GM12878 (cell line): ENCODE data around the gene KNTC1. TPM values are rescaled to one million over a fixed set of nuclear protein-coding genes. Genes with fewer than 3 reads are reported as not detected.
A peak's percentile ranks its signal among the peaks of the same experiment; 100 is the strongest.
"Not testable (repeated sequence)": the region's sequence is repeated elsewhere in the genome, so short reads cannot be mapped to it uniquely, and the experiment has no call there.

ENCODE experiments used
- ATAC-seq: fragments of 200-7000 bp; cut with Tn5 transposase; 3 replicates; pipeline ENCODE4 v1.9.1; 2020; ENCODE audit warnings: mild to moderate bottlenecking, moderate library complexity
- BruUV-seq: library from RNA; stranded (reverse); fragments of 400-500 nt; replicated peaks from 2 replicates; lab custom pipeline; 2021; lab: Mats Ljungman, UMichigan
- CTCF ChIA-PET: fragments of 300-600 bp; sonication (Branson Sonifier 250); formaldehyde crosslinking; extraction: SDS; loops from one replicate; lab custom pipeline; 2021; ENCODE audit warnings: inconsistent platforms; lab: Yijun Ruan, JAX
- POLR2A ChIA-PET: fragments of 350-600 bp; formaldehyde crosslinking; extraction: SDS; loops from one replicate; lab custom pipeline; 2021; ENCODE audit warnings: inconsistent platforms; lab: Charles Lee
- RAD21 ChIA-PET: fragments of 300-600 bp; sonication (Branson Sonifier 250); formaldehyde crosslinking; loops from one replicate; lab custom pipeline; 2023; ENCODE audit warnings: antibody characterized with exemption; ENCODE audit not compliant: unreplicated experiment; lab: Charles Lee
- SMC1A ChIA-PET: fragments of 300-600 bp; sonication (Branson Sonifier 250); formaldehyde crosslinking; loops from one replicate; lab custom pipeline; 2023; ENCODE audit not compliant: unreplicated experiment, uncharacterized antibody; lab: Charles Lee
- DNase-seq: peaks from one replicate; pipeline ENCODE4 v3.0.0-alpha.2; 2011; ENCODE audit warnings: low read depth, low spot score
- FAIRE-seq: peaks from 3 replicates; lab custom pipeline; 2011; peaks lifted over from hg19 to GRCh38; lab: Jason Lieb, UNC
- H2AFZ ChIP-seq: 2 replicates; pipeline ENCODE4 v1.6.0; 2011; ENCODE audit warnings: low read depth, low read length, control low read depth; ENCODE audit not compliant: control insufficient read depth
- H3K27ac ChIP-seq: 2 replicates; pipeline ENCODE4 v1.5.1; 2011; ENCODE audit warnings: control low read depth; ENCODE audit not compliant: control insufficient read depth, insufficient read depth
- H3K27me3 ChIP-seq, 2 experiments: replicated peaks in 1 of 2; 2 replicates each; pipeline versions ENCODE4 v1.6.0 to v1.6.1; 2011; ENCODE audit warnings: low read length in 1 of 2; ENCODE audit not compliant: control insufficient read depth in 2 of 2, insufficient read depth in 2 of 2
- H3K36me3 ChIP-seq, 2 experiments: 2 replicates each; pipeline ENCODE4 v1.5.1; 2011; ENCODE audit warnings: low read length in 1 of 2; ENCODE audit not compliant: control insufficient read depth in 2 of 2, insufficient read depth in 2 of 2
- H3K4me1 ChIP-seq: 2 replicates; pipeline ENCODE4 v1.6.1; 2011; ENCODE audit warnings: mild to moderate bottlenecking, low read length, moderate library complexity, mixed read lengths; ENCODE audit not compliant: control insufficient read depth, insufficient read depth
- H3K4me2 ChIP-seq: 2 replicates; pipeline ENCODE4 v1.6.0; 2011; ENCODE audit warnings: control low read depth; ENCODE audit not compliant: control insufficient read depth, insufficient read depth
- H3K4me3 ChIP-seq: fragments of 200-600 bp; sonication (generic); 2 replicates; pipeline ENCODE4 v1.5.1; 2016
- H3K79me2 ChIP-seq: 2 replicates; pipeline ENCODE4 v1.6.0; 2011; ENCODE audit warnings: low read length; ENCODE audit not compliant: control insufficient read depth, insufficient read depth
- H3K9ac ChIP-seq: 2 replicates; pipeline ENCODE4 v1.8.0; 2011; ENCODE audit warnings: low read length, control low read depth, mixed read lengths; ENCODE audit not compliant: control insufficient read depth, insufficient read depth
- H3K9me3 ChIP-seq: replicated peaks from 3 replicates; pipeline ENCODE4 v1.5.1; 2011; ENCODE audit warnings: mild to moderate bottlenecking, low read length; ENCODE audit not compliant: control insufficient read depth, insufficient read depth
- H4K20me1 ChIP-seq: 2 replicates; pipeline ENCODE4 v1.6.0; 2011; ENCODE audit not compliant: control insufficient read depth, insufficient read depth
- CHD4 ChIP-seq: fragments of 200-600 bp; sonication (generic); IDR thresholded peaks from 2 replicates; pipeline ENCODE4 v1.6.1; 2016; ENCODE audit warnings: mild to moderate bottlenecking
- MTA2 ChIP-seq: fragments of 450-650 bp; IDR thresholded peaks from 2 replicates; pipeline ENCODE4 v1.6.1; 2016; ENCODE audit warnings: low read depth, mild to moderate bottlenecking, moderate library complexity
- NFXL1 ChIP-seq: fragments of 450-650 bp; IDR thresholded peaks from 2 replicates; pipeline ENCODE4 v1.6.1; 2017; ENCODE audit warnings: antibody characterized with exemption, mild to moderate bottlenecking, borderline replicate concordance
- POLR2A ChIP-seq: IDR thresholded peaks from 2 replicates; pipeline ENCODE4 v1.6.1; 2011; ENCODE audit warnings: low read depth, mild to moderate bottlenecking, low read length
- POLR2AphosphoS5 ChIP-seq: IDR thresholded peaks from 2 replicates; pipeline ENCODE4 v1.6.1; 2011; ENCODE audit warnings: mild to moderate bottlenecking, low read length, inconsistent platforms
- SRF ChIP-seq, 2 experiments: IDR thresholded peaks; 2 replicates each; pipeline ENCODE4 v1.6.1; 2011; ENCODE audit warnings: low read depth in 2 of 2, low read length in 2 of 2, mild to moderate bottlenecking in 1 of 2, moderate library complexity in 1 of 2
- WGBS: methylation state at CpG from one replicate; pipeline ENCODE4 v1.1.6; 2016; ENCODE audit warnings: low lambda C conversion rate; ENCODE audit not compliant: insufficient replicate concordance, insufficient coverage; ENCODE audit errors: missing lambda C conversion rate; 5-methylcytosine and 5-hydroxymethylcytosine counted together
- in situ Hi-C: fragments of 300-500 bp; cut with MboI; formaldehyde crosslinking; loops from 9 replicates; pipeline ENCODE4 v1.14.3; 2018; ENCODE audit warnings: mixed read lengths
- intact Hi-C: fragments of 100-400 bp; cut with micrococcal nuclease; formaldehyde crosslinking; loops from one replicate; pipeline ENCODE4 v1.14.2; 2022; ENCODE audit not compliant: unreplicated experiment
- polyA plus RNA-seq, 11 experiments: library from polyadenylated mRNA; depleted of rRNA in 4 of 11; unstranded in 6 of 11; stranded (reverse) in 5 of 11; fragments of >200 nt; fragmentation: Nextera tagmentation in 4 of 11; fragmentation: Illumina TruSeq in 1 of 11; extraction: Ambion mirVana in 4 of 11; extraction: Trizol in 1 of 11; gene quantifications; 1 replicate in 1 of 11; 2 replicates in 10 of 11; pipeline versions ENCODE4 v1.2.1 to v1.2.3, GENCODE V29; 2011 to 2016; ENCODE audit warnings: inconsistent platforms in 2 of 11, missing spikeins in 2 of 11, low read depth in 1 of 11
- total RNA-seq, 4 experiments: library from RNA; depleted of rRNA in 3 of 4; stranded (reverse); fragments of >200 nt in 3 of 4; fragmentation: Illumina TruSeq in 1 of 4; extraction: Trizol in 1 of 4; gene quantifications; 2 replicates each; pipeline versions ENCODE4 v1.2.1 to v1.2.3, GENCODE V29; 2013 to 2021

Gene KNTC1
- total and polyA plus RNA-seq, 10 of the 15 experiments (the other 5 are each of a cell fraction or from before 2014, with no cell fraction given): 37.2 to 118 (median 76.3) TPM

- TF ChIP-seq SRF (IDR thresholded peaks at IDR 0.05; ENCODE audit: low read depth in 2 of 2, low read length in 2 of 2) (no peak), CHD4 (no peak)
These were observed 21.5 kb upstream of the KNTC1 start (continued) for GRCh38 chr12:122505419-122506051.

DNA sequence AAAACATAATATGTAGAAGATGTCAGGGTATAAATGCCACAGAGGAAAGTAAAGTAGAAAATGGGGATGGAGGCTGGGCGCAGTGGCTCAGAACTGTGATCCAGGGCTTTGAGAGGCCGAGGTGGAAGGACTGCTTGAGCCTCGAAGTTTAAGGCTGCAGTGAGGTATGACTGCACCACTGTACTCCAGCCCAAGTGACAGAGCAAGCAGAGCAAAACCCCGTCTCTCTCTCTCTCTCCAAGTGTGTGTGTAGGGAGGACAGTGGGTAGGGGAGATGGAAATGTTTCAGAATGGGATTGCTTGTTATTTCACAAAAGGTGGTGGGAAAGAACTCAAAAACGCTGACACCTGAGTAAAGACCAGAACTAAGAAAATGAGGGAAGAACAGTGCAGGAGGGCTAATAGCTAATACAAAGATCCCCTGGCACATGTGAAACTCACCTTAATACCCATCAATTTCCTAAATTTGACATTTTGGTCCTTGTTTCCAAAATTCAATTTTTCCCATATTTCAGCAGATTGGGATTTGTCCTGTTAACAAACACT lies 20.6 kb upstream of the KNTC1 start:
- RAD21 ChIA-PET: no interaction called here
- Histone ChIP-seq H3K4me3 (no peak overlapping the region), H3K9me3 (no peaks in the 10 kb centered on the region), H3K27me3 (no peaks in the 10 kb centered on the region), H2AFZ (no peak overlapping the region), H3K27ac (no peak overlapping the region), H3K9ac (no peak overlapping the region), H3K36me3 (peaks cover 23 to 54% of the 10 kb centered on the region in 2 experiments), H3K4me2 (no peak overlapping the region), H3K4me1 (peaks cover 10% of the 10 kb centered on the region), H4K20me1 (no peaks in the 10 kb centered on the region), H3K79me2 (peaks cover 1% of the 10 kb centered on the region; the same call in 1 of the 2 replicates)
- POLR2A ChIA-PET: no interaction called here
- SMC1A ChIA-PET: no interaction called here
- DNase-seq: no peak
- intact Hi-C loops (no loop called here), in situ Hi-C loops (no loop called here)
- ATAC-seq: no peak
- BruUV-seq: TSS peak; percentile 25
- CTCF ChIA-PET: no interaction called here
- no peak for FAIRE-seq
- 76% methylated on average over 5 of the region's 5 CpGs for WGBS
- TF ChIP-seq POLR2A (peak; percentile 33; the same call in 1 of the 2 replicates), MTA2 (no peak)

GRCh38 chr12:122508163-122508562 lies 18.9 kb upstream of the KNTC1 start:
- Histone ChIP-seq H3K79me2 (peaks cover 10% of the 10 kb centered on the region), H2AFZ (no peak overlapping the region), H3K4me2 (no peak overlapping the region), H3K36me3 (peaks cover 22 to 64% of the 10 kb centered on the region in 2 experiments), H3K9ac (no peak overlapping the region), H3K27ac (no peak overlapping the region), H3K4me1 (no peaks in the 10 kb centered on the region), H3K9me3 (no peaks in the 10 kb centered on the region), H3K27me3 (no peaks in the 10 kb centered on the region), H4K20me1 (no peaks in the 10 kb centered on the region), H3K4me3 (no peak overlapping the region)
- SMC1A ChIA-PET: interaction anchor here (0.6 to 6.7 kb wide), 3 partner anchors 8 to 136 kb away, joined by 3 to 39 read pairs (median 3); partner anchors contain the start of gene ZCCHC8
- TF ChIP-seq NFXL1 (no peak), POLR2AphosphoS5 (0 out of 2 replicates have a peak, but pooled peaks have one; percentile 38)
- POLR2A ChIA-PET: interaction anchor here (0.8 kb wide), 1 partner anchor 13 kb away, joined by 3 read pairs; no protein-coding TSS in a partner anchor
- WGBS: 92% methylated on average over 5 of the region's 5 CpGs
- intact Hi-C loops (loop anchor here (2.0 kb wide), 1 partner anchor 15 kb away; no protein-coding TSS in a partner anchor), in situ Hi-C loops (no loop called here)
- DNase-seq: no peak
- FAIRE-seq: no peak
- ATAC-seq: no peak
- CTCF ChIA-PET: interaction anchor here (0.8 to 1.2 kb wide), 2 partner anchors 16 to 154 kb away, joined by 3 read pairs; no protein-coding TSS in a partner anchor
- RAD21 ChIA-PET: no interaction called here
- BruUV-seq: no TSS peak

GRCh38 chr12:122513028-122513427 lies 14.0 kb upstream of the KNTC1 start:
- FAIRE-seq, H3K4me2 ChIP-seq, H3K9ac ChIP-seq, H3K27me3 ChIP-seq, H3K27ac ChIP-seq, H3K9me3 ChIP-seq, BruUV-seq, H3K4me3 ChIP-seq, H4K20me1 ChIP-seq, H2AFZ ChIP-seq, intact Hi-C loops, DNase-seq, H3K4me1 ChIP-seq, ATAC-seq, in situ Hi-C loops: not testable (repeated sequence)
- ChIA-PET RAD21 (interaction anchor here (1.9 kb wide), 1 partner anchor 114 kb away, joined by 4 read pairs; no protein-coding TSS in a partner anchor), CTCF (interaction anchor here (1.0 to 1.4 kb wide), 4 partner anchors 8 to 23 kb away, joined by 3 to 5 read pairs (median 4); no protein-coding TSS in a partner anchor), POLR2A (interaction anchor here (0.5 to 5.2 kb wide), 7 partner anchors 10 to 26 kb away, joined by 3 to 40 read pairs (median 3); partner anchors contain the start of gene ZCCHC8), SMC1A (interaction anchor here (0.6 to 6.7 kb wide), 5 partner anchors 11 to 113 kb away, joined by 3 to 39 read pairs (median 4); partner anchors contain the start of gene ZCCHC8)
- Histone ChIP-seq H3K36me3 (peaks cover 12 to 75% of the 10 kb centered on the region in 2 experiments), H3K79me2 (peaks cover 26% of the 10 kb centered on the region)
- 66% methylated on average over 3 of the region's 3 CpGs for WGBS
